SKM-1 (cell line): Measurements from ENCODE around the gene HCLS1.
"Not testable (repeated sequence)": the region's sequence is repeated elsewhere in the genome, so short reads cannot be mapped to it uniquely, and the experiment has no call there.

ENCODE experiments used
- DNase-seq: peaks from one replicate; lab custom pipeline; 2025; ENCODE audit not compliant: unreplicated experiment; lab: John Stamatoyannopoulos, UW

The HCLS1 gene

DNA sequence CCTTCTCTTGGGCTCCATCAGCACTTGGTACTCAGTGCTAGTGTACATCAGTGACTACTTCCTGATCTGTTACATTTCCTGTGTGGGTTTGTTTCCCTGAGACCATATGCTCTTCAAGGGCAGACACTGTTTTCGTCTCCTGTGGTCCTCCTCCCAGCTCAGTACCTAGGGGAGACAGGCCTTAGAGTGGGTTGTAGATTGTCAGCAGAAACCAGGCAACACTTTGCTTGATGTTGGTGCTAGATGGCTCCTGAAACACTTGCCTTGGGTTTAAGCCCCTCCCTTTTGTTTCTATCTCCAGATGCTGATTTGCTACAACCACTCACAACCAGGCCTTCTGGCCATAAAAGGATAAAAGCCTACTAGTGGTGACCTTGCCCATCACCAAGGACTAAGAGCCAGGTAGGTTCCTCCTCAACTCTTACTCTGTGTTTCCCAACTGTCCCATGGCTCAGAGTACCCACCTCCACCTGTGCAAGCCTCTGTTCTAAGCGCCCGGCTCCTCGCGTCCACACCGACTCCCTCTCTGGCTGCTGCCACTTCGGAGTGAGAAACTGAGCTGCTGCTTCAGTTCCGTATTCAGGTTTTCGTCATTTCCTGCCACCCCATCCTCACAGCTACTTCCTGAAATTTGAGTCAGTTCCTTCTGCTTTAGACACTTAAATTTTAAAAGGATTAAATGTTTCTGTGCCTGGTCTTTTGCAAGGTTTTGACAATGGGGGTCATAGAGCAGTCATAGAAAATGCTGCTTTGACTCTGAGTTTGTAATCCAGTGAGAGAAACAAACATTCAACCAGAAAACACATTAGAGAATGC is at the start of gene HCLS1:
Gene HCLS1, minus strand, starts transcription at position 548 of the 816 bp plus-strand sequence. CDS start 2,556 bp downstream, outside the sequence.
- DNase-seq, result peak; percentile 95

DNA sequence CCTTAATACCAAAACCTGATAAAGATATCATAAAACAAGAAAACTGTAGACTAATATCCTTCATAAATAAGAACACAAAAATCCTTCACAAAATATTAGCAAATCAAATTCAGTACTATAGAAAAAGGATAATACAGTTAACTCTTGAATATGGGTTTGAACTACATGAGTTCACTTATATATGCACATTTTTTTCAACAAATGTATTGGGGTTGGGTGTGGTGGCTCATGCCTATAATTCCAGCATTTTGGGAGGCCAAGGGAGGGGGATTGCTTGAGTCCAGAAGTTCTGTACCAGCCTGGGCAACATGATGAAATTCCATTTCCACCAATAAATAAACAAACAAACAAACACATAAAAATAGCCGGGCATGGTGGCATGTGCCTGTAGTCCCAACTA is 49.6 kb upstream of the HCLS1 start:
- DNase-seq, result no peak

GRCh38 chr3:121707531-121708273 is 47.0 kb upstream of the HCLS1 start:
- no peak for DNase-seq

- no peak for DNase-seq
Measured at GRCh38 chr3:121705541-121705940, 44.8 kb upstream of the HCLS1 start.

DNA sequence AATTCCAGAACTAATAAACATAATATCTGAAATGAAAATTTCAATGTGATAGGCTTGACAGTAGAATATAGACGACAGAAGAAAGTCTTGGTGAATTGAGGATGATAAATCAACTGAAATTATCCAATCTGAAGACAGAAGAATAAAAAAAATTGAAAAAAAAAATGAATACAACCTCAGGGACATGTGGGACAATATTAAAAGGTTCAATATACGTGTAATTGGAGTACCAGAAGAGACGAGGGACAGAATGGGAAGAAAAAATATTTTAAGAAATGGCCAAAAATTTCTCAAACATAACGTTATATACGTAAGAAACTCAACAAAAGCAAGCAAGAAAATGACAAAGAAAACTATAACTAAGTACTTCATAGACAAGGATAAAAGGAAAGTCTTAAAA is 43.3 kb upstream of the HCLS1 start:
- DNase-seq, result no peak

DNA sequence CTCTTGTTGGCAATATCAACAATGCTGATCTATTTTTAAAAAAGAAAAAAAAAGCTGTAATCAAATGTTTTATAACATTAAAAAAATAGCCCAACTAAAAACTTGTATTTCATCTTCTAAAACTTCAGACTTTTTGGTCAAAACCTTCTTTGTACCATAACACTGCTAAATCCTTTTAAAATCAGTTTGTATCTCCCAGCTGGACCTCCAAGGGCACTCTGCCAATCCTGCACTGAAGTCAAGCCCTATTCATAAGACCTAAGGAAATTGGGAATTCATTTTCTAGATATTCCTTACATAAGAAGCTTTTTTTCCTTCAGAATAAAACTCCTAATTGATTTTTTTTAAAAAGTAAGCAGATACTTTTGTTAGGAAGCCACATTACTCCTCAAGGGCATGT is 38.2 kb upstream of the HCLS1 start:
- no peak for DNase-seq

DNA sequence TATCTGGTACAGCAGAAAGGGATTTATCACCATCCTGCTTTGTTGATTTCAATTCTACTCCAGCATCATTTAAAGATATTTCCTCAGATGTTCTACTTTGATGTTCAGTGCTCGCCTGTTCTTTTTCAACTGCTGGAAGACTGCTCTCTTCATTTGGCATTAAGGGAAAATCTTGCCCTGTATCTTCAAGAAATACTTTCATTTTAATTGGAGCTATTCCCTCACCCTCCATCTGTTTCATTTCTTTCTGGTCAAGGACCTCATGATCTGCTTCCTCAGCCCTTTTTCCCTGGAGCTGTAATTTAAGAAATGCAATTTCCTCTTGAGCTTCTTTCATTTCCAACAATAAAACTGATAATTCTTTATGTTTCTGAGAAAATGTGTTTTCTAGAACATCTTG is 37.8 kb upstream of the HCLS1 start:
- no peak for DNase-seq

- DNase-seq, result no peak
Measured at GRCh38 chr3:121696186-121696585, 35.5 kb upstream of the HCLS1 start.

DNA sequence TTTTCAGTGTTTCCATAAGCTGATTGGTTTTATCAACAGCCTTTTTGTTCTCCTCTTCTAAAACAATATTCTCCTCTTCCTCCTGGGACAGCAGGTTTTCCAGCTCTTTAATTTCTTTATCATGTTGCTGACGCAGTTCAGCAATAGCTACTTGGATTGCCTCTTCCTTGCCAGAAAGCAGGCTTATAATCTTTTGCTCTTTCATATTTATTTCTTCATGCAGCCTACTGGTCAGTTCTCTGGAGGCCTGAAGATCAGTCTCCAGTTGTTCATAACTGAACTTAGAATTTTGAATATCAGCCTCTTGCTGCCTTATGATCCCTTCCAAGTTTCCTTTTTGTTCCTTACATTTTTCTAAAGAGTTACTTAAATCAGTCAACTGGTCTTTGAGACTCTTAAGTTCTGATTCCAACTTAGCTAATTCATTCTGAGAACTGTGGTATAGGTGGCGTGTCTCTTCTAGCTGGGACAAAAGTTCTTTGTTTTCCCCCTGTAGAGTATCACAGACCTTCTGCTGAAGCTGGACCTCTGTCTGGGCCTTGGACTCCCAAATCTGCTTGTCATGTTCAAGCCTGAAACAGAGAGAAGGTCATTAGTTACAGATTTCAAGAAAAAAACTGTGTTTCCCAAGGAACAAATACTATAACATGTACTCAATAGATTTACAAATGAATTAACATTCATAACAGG is 31.5 kb upstream of the HCLS1 start:
- no peak for DNase-seq

- no peak for DNase-seq
Measured at GRCh38 chr3:121690777-121691405, 30.2 kb upstream of the HCLS1 start.

DNA sequence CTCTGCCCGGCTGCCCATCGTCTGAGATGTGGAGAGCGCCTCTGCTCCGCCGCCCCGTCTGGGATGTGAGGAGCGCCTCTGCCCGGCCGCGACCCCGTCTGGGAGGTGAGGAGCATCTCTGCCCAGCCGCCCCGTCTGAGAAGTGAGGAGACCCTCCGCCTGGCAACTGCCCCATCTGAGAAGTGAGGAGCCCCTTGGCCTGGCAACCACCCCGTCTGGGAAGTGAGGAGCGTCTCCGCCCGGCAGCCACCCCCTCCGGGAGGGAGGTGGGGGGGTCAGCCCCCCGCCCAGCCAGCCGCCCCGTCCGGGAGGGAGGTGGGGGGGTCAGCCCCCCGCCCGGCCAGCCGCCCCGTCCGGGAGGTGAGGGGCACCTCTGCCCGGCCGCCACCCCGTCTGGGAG is 28.0 kb upstream of the HCLS1 start:
- not testable (repeated sequence) for DNase-seq

- DNase-seq, result no peak
Measured at GRCh38 chr3:121681792-121682191, 21.1 kb upstream of the HCLS1 start.

GRCh38 chr3:121677141-121677540 is 16.4 kb upstream of the HCLS1 start:
- DNase-seq, result no peak

DNA sequence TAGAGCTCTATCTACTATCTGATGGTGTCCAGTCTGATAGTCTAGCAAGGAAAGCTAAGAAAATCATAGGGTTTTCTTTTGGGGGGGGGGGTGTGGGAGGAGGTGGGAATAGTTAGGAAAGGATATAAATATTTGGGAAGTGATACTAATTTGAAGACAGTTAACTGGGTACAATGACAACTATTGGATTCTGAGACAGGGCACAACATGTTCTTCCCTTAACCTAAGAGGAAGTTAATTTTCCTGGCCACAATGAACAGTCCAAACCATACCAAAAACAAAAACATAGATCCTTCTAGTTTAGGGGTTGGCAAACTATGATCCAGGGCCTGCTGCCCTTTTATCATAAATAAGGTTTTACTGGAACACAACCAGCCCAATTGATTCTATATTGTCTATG is 10.0 kb upstream of the HCLS1 start:
- DNase-seq, result no peak

GRCh38 chr3:121667333-121667732 is 6.6 kb upstream of the HCLS1 start:
- no peak for DNase-seq

- no peak for DNase-seq
Measured at GRCh38 chr3:121665488-121665887, 4.8 kb upstream of the HCLS1 start.

GRCh38 chr3:121663171-121663847 is 2.6 kb upstream of the HCLS1 start:
- no peak for DNase-seq

- DNase-seq, result no peak
Measured at GRCh38 chr3:121662742-121663141, 2.0 kb upstream of the HCLS1 start.

GRCh38 chr3:121661376-121661775 is 673 bp upstream of the HCLS1 start:
- no peak for DNase-seq

- DNase-seq, result no peak
Measured at GRCh38 chr3:121659586-121659985, 1.1 kb downstream of the HCLS1 start.
